Measurements from ENCODE around the gene EPHB2.

The EPHB2 gene

GRCh38 chr1:22780696-22781095, 70.1 kb downstream of the EPHB2 start:
- no peak for DNase-seq (ENCODE audit: low read depth)

- no peak for DNase-seq (ENCODE audit: low read depth)
These were observed 70.8 kb downstream of the EPHB2 start for GRCh38 chr1:22781483-22781882.

GRCh38 chr1:22782406-22782805, 71.8 kb downstream of the EPHB2 start:
- DNase-seq (ENCODE audit: low read depth): no peak

- DNase-seq (ENCODE audit: low read depth): no peak
These were observed 73.7 kb downstream of the EPHB2 start for GRCh38 chr1:22784317-22784716.

- DNase-seq (ENCODE audit: low read depth): no peak
These were observed 74.1 kb downstream of the EPHB2 start for GRCh38 chr1:22784737-22785136.

- no peak for DNase-seq (ENCODE audit: low read depth)
These were observed 75.5 kb downstream of the EPHB2 start for GRCh38 chr1:22786101-22786500.

- DNase-seq (ENCODE audit: low read depth): no peak
These were observed 76.3 kb downstream of the EPHB2 start for GRCh38 chr1:22786719-22787489.

GRCh38 chr1:22787636-22788035, 77.0 kb downstream of the EPHB2 start:
- DNase-seq (ENCODE audit: low read depth): no peak

- no peak for DNase-seq (ENCODE audit: low read depth)
These were observed 77.6 kb downstream of the EPHB2 start for GRCh38 chr1:22788254-22788661.

GRCh38 chr1:22789356-22789994, 78.8 kb downstream of the EPHB2 start:
- DNase-seq (ENCODE audit: low read depth): peak; percentile 40

- no peak for DNase-seq (ENCODE audit: low read depth)
These were observed 79.8 kb downstream of the EPHB2 start for GRCh38 chr1:22790232-22791008.

GRCh38 chr1:22791831-22792347, 81.2 kb downstream of the EPHB2 start:
- DNase-seq (ENCODE audit: low read depth): no peak

- DNase-seq (ENCODE audit: low read depth): no peak
These were observed 81.9 kb downstream of the EPHB2 start for GRCh38 chr1:22792396-22793160.

- DNase-seq (ENCODE audit: low read depth): no peak
These were observed 83.0 kb downstream of the EPHB2 start for GRCh38 chr1:22793647-22794046.

GRCh38 chr1:22794647-22795365, 84.2 kb downstream of the EPHB2 start:
- DNase-seq (ENCODE audit: low read depth): no peak

- DNase-seq (ENCODE audit: low read depth): no peak
These were observed 84.7 kb downstream of the EPHB2 start for GRCh38 chr1:22795366-22795714.

- no peak for DNase-seq (ENCODE audit: low read depth)
These were observed 86.0 kb downstream of the EPHB2 start for GRCh38 chr1:22796642-22797041.

GRCh38 chr1:22798083-22798482, 87.4 kb downstream of the EPHB2 start:
- no peak for DNase-seq (ENCODE audit: low read depth)

- no peak for DNase-seq (ENCODE audit: low read depth)
These were observed 89.3 kb downstream of the EPHB2 start for GRCh38 chr1:22799971-22800370.

- DNase-seq (ENCODE audit: low read depth): no peak
These were observed 90.0 kb downstream of the EPHB2 start for GRCh38 chr1:22800629-22801028.

- DNase-seq (ENCODE audit: low read depth): no peak
These were observed 90.7 kb downstream of the EPHB2 start for GRCh38 chr1:22801347-22801746.

Data from non-pigmented ciliary epithelial cell (primary cell).